ENCODE data around the gene ALDH1A3.

The ALDH1A3 gene

DNA sequence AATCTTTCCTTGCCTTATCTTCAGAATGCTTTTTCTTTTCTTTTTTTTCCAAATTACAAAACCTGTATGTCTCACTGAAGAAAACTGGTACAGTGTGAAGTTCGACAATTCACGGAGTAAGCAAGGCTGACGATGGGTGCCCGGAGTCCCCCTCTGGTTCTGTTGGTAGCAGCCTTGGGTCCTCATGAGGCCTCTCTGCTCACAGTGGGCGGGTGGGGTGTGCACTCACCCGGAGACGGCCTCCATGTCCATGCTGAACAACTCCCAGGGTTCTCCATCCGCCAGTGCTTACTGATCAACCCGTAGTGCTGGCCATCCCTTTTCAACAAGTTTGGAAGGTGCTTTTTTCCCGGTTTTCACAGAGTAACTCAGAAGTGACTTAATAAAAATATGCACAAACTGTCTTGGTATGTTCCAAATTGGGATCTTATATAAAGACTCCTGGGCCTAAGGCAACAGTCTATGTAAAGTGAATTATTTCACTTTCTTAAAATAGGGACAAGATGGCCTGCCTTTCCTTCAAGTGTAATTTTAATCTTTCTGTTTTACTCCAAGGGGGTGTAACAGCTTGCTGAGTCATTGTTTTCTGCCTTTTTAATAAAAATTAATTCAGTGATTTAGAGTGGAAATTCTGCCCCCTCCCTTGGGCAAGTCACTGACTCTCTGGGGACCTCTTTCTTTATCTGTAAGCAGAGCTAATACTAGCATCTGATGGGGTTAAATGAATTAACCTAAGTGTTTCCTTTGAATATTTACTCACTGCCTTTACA, 63.2 kb downstream of the ALDH1A3 start:
- TF ChIP-seq ZNF274 (IDR thresholded peaks at IDR 0.05; ENCODE audit: low read depth, low read length) = no peak
- no peak overlapping the region for H3K4me3 ChIP-seq (ENCODE audit: low read length)

DNA sequence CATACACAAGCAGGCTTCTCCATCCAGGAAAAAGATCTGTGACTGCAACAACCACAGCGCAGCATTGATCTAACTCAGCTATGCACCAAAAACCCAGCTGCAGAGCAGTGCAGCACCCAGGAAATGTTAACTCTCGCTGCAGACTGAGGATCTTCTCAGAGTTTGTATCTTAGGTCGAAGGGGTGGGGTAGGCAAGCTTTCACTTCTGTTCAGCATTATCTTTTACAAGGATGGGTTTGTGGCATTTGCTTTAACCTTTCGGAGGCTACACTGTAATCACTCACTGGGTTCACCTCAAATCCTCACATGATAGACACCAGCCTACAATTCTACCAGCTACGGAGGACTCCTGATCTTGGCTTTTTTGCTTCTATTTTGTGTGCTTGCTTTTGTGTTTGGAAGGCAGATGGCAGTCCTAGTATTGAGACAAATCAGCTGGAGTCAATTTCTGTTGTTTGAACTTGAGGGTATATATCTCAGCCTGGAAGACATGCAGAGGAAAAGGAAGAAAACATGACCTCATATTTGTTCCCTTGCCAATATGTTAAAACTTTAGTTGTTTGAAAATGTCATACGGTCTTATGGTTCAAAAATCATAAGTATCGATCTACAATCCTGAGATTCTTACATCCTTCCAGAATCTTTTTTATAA, 64.7 kb downstream of the ALDH1A3 start:
- H3K4me3 ChIP-seq (ENCODE audit: low read length) = no peak overlapping the region
- no peak for TF ChIP-seq ZNF274 (IDR thresholded peaks at IDR 0.05; ENCODE audit: low read depth, low read length)

- H3K4me3 ChIP-seq (ENCODE audit: low read length) = no peak overlapping the region
- TF ChIP-seq ZNF274 (IDR thresholded peaks at IDR 0.05; ENCODE audit: low read depth, low read length) = no peak
Observed at GRCh38 chr15:100944986-100945385, 65.4 kb downstream of the ALDH1A3 start.

DNA sequence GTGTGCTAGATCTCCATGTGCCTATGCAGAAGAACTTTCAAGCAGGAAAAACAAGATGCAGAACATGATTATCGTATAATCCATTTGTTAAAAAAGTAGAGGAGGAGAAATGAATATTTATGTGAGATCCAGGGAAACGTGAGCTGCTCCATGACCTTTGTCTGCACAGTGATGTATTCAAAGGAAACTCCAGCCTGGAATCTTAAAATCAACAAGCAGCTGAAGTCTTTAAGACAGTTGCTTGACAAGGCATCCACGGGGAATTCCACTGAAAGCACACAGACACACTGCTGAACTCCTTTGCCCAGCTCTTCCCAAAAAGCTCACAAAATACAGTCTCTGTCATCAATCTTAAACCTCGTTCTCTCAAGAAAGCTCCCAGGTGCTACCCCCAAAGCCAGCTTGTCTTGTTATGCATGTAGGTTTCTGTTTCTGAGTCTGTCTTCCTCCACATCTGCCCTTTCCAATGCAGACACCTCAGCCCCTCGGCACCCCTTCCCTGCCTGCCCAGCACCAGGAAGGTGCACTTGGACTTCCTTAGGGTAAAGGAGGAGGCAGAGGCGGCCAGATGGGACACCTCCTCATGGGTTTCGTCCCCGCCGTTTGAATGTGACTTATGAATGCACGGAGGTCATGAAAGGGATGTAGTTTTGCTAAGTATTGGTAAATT, 68.3 kb downstream of the ALDH1A3 start:
- TF ChIP-seq ZNF274 (IDR thresholded peaks at IDR 0.05; ENCODE audit: low read depth, low read length) = no peak
- H3K4me3 ChIP-seq (ENCODE audit: low read length) = no peak overlapping the region

DNA sequence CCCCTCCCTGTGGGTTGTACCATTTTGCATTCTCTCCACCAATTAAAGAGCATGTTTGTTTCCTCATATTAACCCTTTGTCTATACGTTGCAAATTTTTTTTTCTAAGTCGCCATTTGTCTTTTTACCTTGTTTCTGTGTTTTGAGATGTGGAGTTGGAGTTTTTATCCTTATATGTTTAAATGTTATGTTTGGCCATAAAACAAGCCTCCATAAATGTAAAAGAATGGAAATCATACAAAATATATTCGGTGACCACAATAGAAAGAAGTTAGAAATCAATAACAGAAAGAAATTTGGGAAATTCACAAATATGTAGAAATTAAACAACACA, 68.8 kb downstream of the ALDH1A3 start:
- no peak for TF ChIP-seq ZNF274 (IDR thresholded peaks at IDR 0.05; ENCODE audit: low read depth, low read length)
- H3K4me3 ChIP-seq (ENCODE audit: low read length) = no peak overlapping the region

GRCh38 chr15:100949691-100950090, 70.1 kb downstream of the ALDH1A3 start:
- TF ChIP-seq ZNF274 (IDR thresholded peaks at IDR 0.05; ENCODE audit: low read depth, low read length) = no peak
- no peak overlapping the region for H3K4me3 ChIP-seq (ENCODE audit: low read length)

DNA sequence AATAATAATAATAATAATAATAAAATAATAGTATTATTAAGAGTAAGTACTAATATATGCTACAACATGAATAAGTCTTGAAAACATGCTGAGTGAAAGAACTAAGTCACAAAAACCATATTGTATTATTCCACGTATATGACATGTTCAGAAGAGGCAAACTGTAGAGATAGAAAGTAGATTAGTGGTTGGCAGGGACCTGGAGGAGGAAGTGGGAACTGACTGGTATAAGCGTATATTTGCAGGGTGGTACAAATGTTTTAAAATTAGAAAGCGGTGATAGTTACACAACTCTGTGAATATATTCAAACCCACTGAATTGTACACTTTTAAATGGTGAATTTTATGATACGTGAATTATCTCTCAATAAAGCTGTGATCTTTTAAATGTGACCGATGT, 72.3 kb downstream of the ALDH1A3 start:
- H3K4me3 ChIP-seq (ENCODE audit: low read length) = no peak overlapping the region
- TF ChIP-seq ZNF274 (IDR thresholded peaks at IDR 0.05; ENCODE audit: low read depth, low read length) = no peak

- H3K4me3 ChIP-seq (ENCODE audit: low read length) = no peak overlapping the region
- no peak for TF ChIP-seq ZNF274 (IDR thresholded peaks at IDR 0.05; ENCODE audit: low read depth, low read length)
Observed at GRCh38 chr15:100952566-100952965, 72.9 kb downstream of the ALDH1A3 start.

DNA sequence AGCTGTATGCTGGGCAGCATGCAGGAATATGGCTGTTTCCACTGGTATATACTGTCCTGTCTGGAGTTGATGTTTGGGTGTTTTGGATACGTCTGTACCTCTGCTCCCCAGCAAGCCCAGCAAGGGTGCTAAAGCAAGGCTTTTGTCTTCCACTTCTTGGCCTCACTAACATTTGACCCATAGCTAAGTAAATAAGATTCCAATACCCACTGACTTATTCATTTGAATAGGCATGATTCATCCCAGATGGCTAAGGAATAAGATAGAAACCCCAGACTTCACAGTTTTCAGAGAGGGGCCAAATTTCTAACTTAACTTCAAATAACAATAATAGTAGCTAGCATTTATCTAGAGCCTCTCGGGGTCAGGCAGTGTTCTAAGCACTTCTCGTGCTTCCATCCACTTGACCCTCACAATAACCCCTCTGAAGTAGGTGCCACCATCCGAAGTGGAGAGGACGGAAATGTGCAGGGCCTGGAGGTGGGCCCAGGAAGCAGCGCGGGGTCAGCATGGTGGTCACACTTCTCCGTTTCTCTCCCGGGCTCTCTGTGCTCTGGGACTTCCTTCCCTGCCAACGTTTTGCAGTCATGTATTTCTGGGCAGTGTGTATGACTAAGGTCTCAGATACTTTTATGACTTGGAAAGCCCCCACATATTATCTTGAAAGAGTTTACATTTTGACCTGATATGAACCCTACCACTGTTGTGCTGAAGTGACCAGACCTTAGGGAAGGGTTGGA, 78.9 kb downstream of the ALDH1A3 start:
- no peak overlapping the region for H3K4me3 ChIP-seq (ENCODE audit: low read length)
- no peak for TF ChIP-seq ZNF274 (IDR thresholded peaks at IDR 0.05; ENCODE audit: low read depth, low read length)

DNA sequence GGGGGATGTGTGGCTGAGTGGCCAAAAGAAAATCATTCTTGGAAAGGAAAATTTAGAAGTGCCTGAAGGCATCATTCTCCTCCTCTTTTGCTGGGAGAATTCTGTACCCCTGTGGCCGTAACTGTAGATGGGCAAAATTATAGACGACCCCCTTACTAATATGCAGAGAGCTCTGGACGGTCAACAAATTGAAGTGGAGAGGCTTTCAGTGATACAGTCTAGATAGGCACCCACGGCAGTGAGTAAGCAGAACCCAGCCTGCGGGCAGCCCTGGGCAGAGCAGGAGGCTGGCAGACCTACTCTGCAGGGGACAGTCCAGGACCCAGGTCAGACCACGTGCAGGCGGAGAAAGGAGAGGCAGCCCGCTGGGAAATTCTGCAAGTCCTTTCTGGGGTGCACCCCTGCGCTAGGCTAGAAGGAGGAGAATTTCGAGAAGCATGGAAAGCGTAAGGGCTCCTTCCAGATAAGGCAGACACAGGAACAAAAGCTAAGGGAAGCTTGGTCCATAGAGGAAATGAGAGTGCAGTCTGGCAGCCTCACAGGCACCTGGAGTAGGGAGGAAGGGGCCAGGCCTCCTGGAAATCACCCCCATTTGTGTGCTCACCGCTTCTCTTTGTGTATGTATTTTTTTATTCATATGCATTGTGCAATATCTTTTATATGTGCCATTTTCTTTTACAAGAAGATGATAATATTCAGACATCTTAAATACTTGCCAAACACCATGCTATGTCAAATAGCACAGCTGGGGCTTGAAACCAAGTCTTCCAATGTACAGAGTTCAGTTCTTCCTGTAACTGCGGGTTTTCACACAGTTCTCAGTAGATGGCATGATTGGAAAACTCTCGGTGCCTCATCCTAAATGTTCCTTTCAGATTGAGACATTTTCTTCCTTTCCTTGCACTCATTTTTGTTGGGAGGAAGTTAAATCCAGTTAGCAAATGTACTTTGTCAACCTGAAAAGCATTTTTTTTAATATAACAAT, 79.7 kb downstream of the ALDH1A3 start:
- H3K4me3 ChIP-seq (ENCODE audit: low read length) = no peak overlapping the region
- no peak for TF ChIP-seq ZNF274 (IDR thresholded peaks at IDR 0.05; ENCODE audit: low read depth, low read length)

Data from GM08714 (cell line).